Right lobe of liver (tissue), 6 donors: ENCODE results near the gene NFIA. TPM values are rescaled to one million over a fixed set of nuclear protein-coding genes. Genes with fewer than 3 reads are reported as not detected.
"Not testable (repeated sequence)": the region's sequence is repeated elsewhere in the genome, so short reads cannot be mapped to it uniquely, and the experiment has no call there.

ENCODE experiments used
- ATAC-seq, 4 donors: fragments of 200-7000 bp; cut with Tn5 transposase; one replicate each; pipeline ENCODE4 v1.9.1; 2020; ENCODE audit warnings: mild to moderate bottlenecking in 4 of 4, moderate library complexity in 4 of 4
- DNase-seq, 3 donors: peaks; one replicate each; pipeline ENCODE4 v3.0.0-alpha.2; 2020
- H3K27ac ChIP-seq, 3 donors: fragments of 200-600 bp; one replicate each; pipeline ENCODE4 v1.8.0; 2022
- H3K27me3 ChIP-seq, 2 donors: fragments of 200-600 bp; one replicate each; pipeline ENCODE4 v1.8.0; 2022
- H3K36me3 ChIP-seq, 4 donors: fragments of 200-600 bp; sonication (generic) in 1 of 4; one replicate each; pipeline versions ENCODE4 v1.5.1 to v1.8.0; 2017 to 2022; ENCODE audit warnings: control low read depth in 1 of 4
- H3K4me1 ChIP-seq, 4 donors: fragments of 200-600 bp; sonication (generic) in 1 of 4; one replicate each; pipeline versions ENCODE4 v1.5.1 to v1.8.0; 2017 to 2022; ENCODE audit warnings: control low read depth in 1 of 4
- H3K4me3 ChIP-seq, 3 donors: fragments of 200-600 bp; one replicate each; pipeline ENCODE4 v1.8.0; 2022
- H3K9me3 ChIP-seq, 4 donors: fragments of 200-600 bp; sonication (generic) in 1 of 4; one replicate each; pipeline versions ENCODE4 v1.5.1 to v1.8.0; 2017 to 2022; ENCODE audit warnings: control low read depth in 1 of 4
- POLR2A ChIP-seq: fragments of 450-650 bp; IDR thresholded peaks from one replicate; pipeline ENCODE4 v1.6.1; 2017; ENCODE audit warnings: antibody characterized with exemption, mild to moderate bottlenecking
- WGBS: methylation state at CpG from one replicate; pipeline ENCODE4 v1.1.6; 2018; ENCODE audit warnings: low coverage, low lambda C conversion rate; ENCODE audit not compliant: insufficient coverage; ENCODE audit errors: missing lambda C conversion rate; 5-methylcytosine and 5-hydroxymethylcytosine counted together
- intact Hi-C, 2 donors: fragments of 100-400 bp; cut with DNase I; formaldehyde crosslinking; loops; one replicate each; pipeline versions ENCODE4 v1.11.2 to v1.14.1; 2022
- total RNA-seq, 6 experiments: library from RNA; depleted of rRNA in 2 of 6; stranded (reverse); fragments of >200 nt in 2 of 6; fragmentation: NEBNext Ultra II Directional in 3 of 6; extraction: Animal tissue kit (Norgen Biotek cat#: 25700) in 3 of 6; gene quantifications; one replicate each; pipeline versions ENCODE4 v1.1.0 to v1.2.4, GENCODE V29; 2016 to 2023
- TF ChIP-seq, protein P1 (sequence below), 4 donors: fragments of 200-600 bp in 3 of 4; fragments of 450-650 bp in 1 of 4; IDR thresholded peaks; one replicate each; pipeline versions ENCODE4 v1.5.1 to v1.8.0; 2016 to 2022; ENCODE audit warnings: antibody characterized with exemption in 4 of 4, mild to moderate bottlenecking in 2 of 4
- donor health status: DM: no; HTN: yes; CAD: no.
- donor health status: DM: no; HTN: no; CAD: no.
- donor health status: DM: no; HTN: no; CAD: no.
- donor health status: DM: no; HTN: yes; CAD: no.
- donor health status: DM: no; HTN: yes; CAD: no.

NFIA gene
- total RNA-seq, 6 experiments from 2014 or later, result 36.7 to 97.2 (median 57.9) TPM

DNA sequence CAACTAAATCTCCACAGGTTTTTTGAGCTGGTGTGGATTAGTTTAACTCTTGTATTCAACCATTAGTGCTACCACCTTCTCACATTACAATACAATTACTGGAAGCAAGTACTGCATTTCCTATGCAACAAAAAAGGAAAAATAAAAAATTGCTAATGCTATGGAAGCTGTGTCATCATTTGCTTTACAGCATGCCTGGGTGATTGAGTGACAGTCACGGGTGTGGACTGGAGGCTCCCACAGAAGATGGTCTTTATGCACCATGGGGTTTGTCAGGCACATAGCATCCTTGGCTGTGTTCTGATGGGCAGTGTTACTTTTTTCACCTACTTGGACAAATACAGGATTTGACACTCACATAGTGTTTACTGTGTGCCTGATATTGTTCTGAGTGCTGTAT is 380.3 kb downstream of the NFIA start:
- H3K27me3 ChIP-seq, result no peaks in the 10 kb centered on the region
- TF ChIP-seq, protein P1, sequence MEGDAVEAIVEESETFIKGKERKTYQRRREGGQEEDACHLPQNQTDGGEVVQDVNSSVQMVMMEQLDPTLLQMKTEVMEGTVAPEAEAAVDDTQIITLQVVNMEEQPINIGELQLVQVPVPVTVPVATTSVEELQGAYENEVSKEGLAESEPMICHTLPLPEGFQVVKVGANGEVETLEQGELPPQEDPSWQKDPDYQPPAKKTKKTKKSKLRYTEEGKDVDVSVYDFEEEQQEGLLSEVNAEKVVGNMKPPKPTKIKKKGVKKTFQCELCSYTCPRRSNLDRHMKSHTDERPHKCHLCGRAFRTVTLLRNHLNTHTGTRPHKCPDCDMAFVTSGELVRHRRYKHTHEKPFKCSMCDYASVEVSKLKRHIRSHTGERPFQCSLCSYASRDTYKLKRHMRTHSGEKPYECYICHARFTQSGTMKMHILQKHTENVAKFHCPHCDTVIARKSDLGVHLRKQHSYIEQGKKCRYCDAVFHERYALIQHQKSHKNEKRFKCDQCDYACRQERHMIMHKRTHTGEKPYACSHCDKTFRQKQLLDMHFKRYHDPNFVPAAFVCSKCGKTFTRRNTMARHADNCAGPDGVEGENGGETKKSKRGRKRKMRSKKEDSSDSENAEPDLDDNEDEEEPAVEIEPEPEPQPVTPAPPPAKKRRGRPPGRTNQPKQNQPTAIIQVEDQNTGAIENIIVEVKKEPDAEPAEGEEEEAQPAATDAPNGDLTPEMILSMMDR (IDR thresholded peaks at IDR 0.05), result no peak
- no peak for TF ChIP-seq POLR2A
- no peaks in the 10 kb centered on the region for H3K36me3 ChIP-seq
- ATAC-seq (no peak), DNase-seq (no peak)
- intact Hi-C loops, result no loop called here
- H3K4me3 ChIP-seq, result no peak overlapping the region
- no peaks in the 10 kb centered on the region for H3K4me1 ChIP-seq
- whole genome bisulfite sequencing, result 100% methylated on average over 1 of the region's 1 CpG
- no peaks in the 10 kb centered on the region for H3K9me3 ChIP-seq
- no peak overlapping the region for H3K27ac ChIP-seq

DNA sequence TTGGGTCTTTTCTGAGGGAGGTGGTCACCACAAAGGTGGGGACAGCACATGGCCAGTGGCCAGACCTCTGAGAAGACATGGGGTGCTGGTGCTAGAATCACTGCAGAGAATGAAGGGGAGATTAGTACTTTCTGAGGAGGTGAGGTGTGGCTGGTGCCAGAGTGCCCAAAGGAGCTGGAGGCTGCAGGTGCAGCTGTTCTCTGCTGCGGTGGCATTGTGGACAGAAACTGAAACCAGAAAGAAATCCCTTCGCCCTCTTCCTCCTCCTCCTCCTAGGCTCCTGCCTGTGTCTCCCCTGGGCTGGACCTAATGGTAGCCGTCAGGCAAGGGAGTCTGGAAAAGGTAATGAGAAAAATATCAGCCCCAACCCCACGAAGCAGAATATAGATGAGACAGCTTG is 380.9 kb downstream of the NFIA start:
- no peak overlapping the region for H3K27ac ChIP-seq
- no peaks in the 10 kb centered on the region for H3K36me3 ChIP-seq
- no peak overlapping the region for H3K4me3 ChIP-seq
- H3K27me3 ChIP-seq, result no peaks in the 10 kb centered on the region
- 61% methylated on average over 4 of the region's 4 CpGs for WGBS
- no peak for ATAC-seq
- intact Hi-C loops, result no loop called here
- H3K4me1 ChIP-seq, result no peaks in the 10 kb centered on the region
- no peaks in the 10 kb centered on the region for H3K9me3 ChIP-seq
- TF ChIP-seq POLR2A, result no peak
- TF ChIP-seq, protein P1 (IDR thresholded peaks at IDR 0.05), result no peak
- no peak for DNase-seq

DNA sequence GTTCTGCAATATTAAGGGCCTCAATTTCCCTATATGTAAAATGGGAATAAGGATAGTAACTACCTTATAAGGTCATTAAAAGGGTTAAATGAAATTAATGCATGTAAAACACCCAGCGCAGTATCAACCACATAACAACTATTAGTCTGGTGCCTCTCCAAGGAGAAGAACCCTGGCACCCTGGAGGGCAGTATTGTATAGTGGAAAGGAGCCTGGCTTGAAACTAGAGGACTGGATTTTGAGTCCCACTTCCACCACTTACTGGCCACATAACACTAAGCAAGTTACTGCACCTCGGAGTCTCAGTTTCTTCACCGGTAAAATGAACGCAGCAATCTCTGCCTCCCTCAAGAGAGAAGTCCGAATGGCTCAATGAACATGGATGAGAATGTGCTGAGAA is 385.5 kb downstream of the NFIA start:
- H3K27me3 ChIP-seq, H3K27ac ChIP-seq, ATAC-seq, H3K4me3 ChIP-seq, H3K4me1 ChIP-seq, H3K9me3 ChIP-seq, intact Hi-C loops, DNase-seq, H3K36me3 ChIP-seq: not testable (repeated sequence)
- 94% methylated on average over 3 of the region's 5 CpGs for WGBS

DNA sequence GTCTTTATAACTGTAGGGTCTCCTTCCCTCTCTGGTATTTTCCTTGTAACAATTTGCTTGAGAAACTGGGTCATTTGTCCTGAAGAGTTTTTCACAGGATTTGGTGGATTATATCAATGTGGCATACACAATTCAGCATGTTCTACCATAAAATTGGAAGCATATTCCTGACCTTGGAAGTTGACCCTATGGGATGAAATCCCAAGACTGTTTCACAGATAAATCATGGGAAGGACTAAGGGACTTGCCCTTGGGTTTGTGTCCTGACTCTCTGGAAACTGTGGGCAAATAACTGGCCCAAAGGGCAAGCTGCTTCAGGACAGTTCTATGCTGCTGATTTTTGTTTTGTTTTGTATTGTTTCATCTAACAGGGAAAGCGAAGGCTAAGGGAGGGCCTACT is 387.0 kb downstream of the NFIA start:
- no peak for DNase-seq
- H3K27me3 ChIP-seq, result no peaks in the 10 kb centered on the region
- intact Hi-C loops, result no loop called here
- H3K4me1 ChIP-seq, result no peaks in the 10 kb centered on the region
- WGBS, result 80% methylated on average over 1 of the region's 1 CpG
- no peak for ATAC-seq
- H3K36me3 ChIP-seq, result no peaks in the 10 kb centered on the region
- no peak overlapping the region for H3K4me3 ChIP-seq
- TF ChIP-seq, protein P1 (IDR thresholded peaks at IDR 0.05), result no peak
- TF ChIP-seq POLR2A, result no peak
- H3K27ac ChIP-seq, result no peak overlapping the region
- H3K9me3 ChIP-seq, result no peaks in the 10 kb centered on the region

DNA sequence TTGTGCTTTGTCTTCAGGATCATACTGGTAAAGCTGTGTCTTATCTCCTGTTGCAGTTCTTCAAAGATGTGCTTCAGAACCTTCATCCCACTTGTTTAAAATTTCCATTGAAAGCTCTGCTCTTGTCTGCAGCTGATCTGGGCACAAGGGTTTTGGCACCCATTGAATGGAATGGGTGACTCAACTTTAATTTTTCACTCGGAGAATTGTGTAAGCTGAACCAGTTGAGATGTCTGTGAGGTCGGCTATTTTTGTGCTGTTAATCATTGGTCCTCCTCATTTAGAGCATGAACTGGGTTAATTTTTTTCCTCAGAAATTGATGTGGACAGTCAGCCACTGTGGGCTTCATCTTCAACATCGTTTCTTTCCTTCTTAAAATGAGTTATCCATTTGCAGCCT is 390.5 kb downstream of the NFIA start:
- H3K27me3 ChIP-seq, result no peaks in the 10 kb centered on the region
- ATAC-seq (no peak), DNase-seq (no peak)
- no peaks in the 10 kb centered on the region for H3K36me3 ChIP-seq
- no peaks in the 10 kb centered on the region for H3K9me3 ChIP-seq
- WGBS, result 30% methylated on average over 3 of the region's 3 CpGs
- H3K4me3 ChIP-seq, result no peak overlapping the region
- H3K27ac ChIP-seq, result no peak overlapping the region
- TF ChIP-seq, protein P1 (IDR thresholded peaks at IDR 0.05), result no peak
- no peak for TF ChIP-seq POLR2A
- no peaks in the 10 kb centered on the region for H3K4me1 ChIP-seq
- intact Hi-C loops, result no loop called here
